Tibial nerve (tissue), 3 donors: ENCODE results near the gene MYL10.

Experiments used
- CTCF ChIP-seq, 5 experiments: fragments of 200-600 bp in 3 of 5; fragments of 450-650 bp in 2 of 5; sonication (generic) in 3 of 5; IDR thresholded peaks; one replicate each; pipeline ENCODE4 v1.5.1; 2016 to 2019; ENCODE audit warnings: antibody characterized with exemption in 5 of 5, mild to moderate bottlenecking in 3 of 5, moderate library complexity in 2 of 5
- POLR2A ChIP-seq, 2 donors: fragments of 450-650 bp; IDR thresholded peaks; one replicate each; pipeline ENCODE4 v1.6.1; 2017; ENCODE audit warnings: antibody characterized with exemption in 2 of 2, mild to moderate bottlenecking in 2 of 2, moderate library complexity in 2 of 2

GRCh38 chr7:101582971-101583370 is 46.1 kb downstream of the MYL10 start:
- no peak for TF ChIP-seq CTCF (IDR thresholded peaks at IDR 0.05)
- TF ChIP-seq POLR2A (IDR thresholded peaks at IDR 0.05) = no peak
